Measurements from ENCODE around the gene KCNJ6.
A peak's percentile ranks its signal among the peaks of the same experiment; 100 is the strongest.
"Not testable (repeated sequence)": the region's sequence is repeated elsewhere in the genome, so short reads cannot be mapped to it uniquely, and the experiment has no call there.

KCNJ6 gene

DNA sequence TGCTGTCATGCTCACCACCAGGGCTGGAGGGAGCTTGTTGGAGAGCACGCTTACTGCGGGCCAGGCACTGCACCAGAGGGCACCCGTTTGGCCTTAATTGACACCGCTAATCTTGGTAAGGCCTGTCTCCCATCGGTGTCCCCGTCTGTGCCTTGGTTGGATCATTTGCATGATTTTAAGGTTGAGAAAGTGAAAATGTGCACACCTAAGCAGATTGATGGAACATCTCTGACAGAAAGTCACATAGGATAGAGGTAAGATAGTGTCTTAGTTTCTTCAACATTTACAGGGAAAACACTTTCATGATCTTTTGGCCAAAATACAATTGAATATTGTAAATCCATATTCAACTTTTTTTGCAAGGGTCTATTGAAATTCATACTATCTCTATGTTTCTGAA is 255.5 kb downstream of the KCNJ6 start:
- DNase-seq: no peak
- no peak for TF ChIP-seq POLR2A (IDR thresholded peaks at IDR 0.05; ENCODE audit: low read length)
- no peak for TF ChIP-seq GATA1 (IDR thresholded peaks at IDR 0.05; ENCODE audit: low read depth, low read length)

DNA sequence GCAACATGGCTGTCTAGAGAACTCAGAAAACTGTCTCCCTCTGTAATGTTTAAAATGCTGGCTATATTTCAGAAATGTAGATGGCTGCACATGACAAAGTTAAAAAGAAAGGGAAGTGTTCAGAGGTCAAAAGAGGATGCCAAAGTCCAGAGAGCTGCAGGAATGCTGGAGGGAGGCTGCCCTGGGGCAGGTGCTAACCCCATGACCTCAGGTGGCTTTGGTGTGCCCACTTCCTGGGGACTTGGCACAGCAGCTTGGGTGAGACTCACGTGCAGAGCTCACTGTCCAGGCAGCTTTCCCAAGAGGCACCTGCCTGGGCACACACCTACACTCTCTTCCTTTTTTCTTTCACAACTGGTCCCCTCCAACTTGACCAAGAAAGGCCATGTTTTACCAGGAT is 256.4 kb downstream of the KCNJ6 start:
- TF ChIP-seq GATA1 (IDR thresholded peaks at IDR 0.05; ENCODE audit: low read depth, low read length) (no peak), POLR2A (IDR thresholded peaks at IDR 0.05; ENCODE audit: low read length) (no peak)
- no peak for DNase-seq

DNA sequence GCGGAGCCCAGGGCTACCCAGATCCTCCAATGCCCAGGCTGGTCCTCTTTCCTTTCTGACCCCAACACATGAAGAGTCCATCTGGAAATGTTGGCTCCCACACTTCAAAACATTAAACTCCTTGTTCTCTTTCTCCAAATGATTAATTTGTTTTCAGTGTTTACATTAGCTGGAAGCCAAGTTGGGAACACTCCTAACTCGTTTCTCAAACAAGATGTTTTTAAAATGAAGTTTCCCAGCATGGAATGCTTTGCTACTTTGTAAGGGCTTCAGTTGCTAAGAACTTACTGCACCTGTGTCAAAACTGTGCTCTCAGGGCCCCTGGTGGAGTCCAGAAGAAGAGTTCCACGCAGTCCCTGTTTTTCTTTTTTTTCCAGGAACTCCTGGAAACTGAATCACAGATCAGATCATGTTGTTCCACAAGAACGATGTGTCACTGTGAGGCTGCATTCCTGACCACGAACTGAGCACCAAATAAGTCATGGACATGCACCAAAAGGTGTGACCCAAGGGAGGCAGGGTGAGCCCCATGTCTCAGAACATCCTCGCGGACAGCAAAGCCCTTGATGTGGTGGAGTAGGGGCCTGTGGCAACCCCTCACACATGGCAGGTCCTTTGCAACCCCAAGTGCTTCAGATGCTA is 257.3 kb downstream of the KCNJ6 start:
- TF ChIP-seq POLR2A (IDR thresholded peaks at IDR 0.05; ENCODE audit: low read length) (no peak), GATA1 (IDR thresholded peaks at IDR 0.05; ENCODE audit: low read depth, low read length) (no peak)
- DNase-seq: peak in 1 of 2 experiments; percentile 19

DNA sequence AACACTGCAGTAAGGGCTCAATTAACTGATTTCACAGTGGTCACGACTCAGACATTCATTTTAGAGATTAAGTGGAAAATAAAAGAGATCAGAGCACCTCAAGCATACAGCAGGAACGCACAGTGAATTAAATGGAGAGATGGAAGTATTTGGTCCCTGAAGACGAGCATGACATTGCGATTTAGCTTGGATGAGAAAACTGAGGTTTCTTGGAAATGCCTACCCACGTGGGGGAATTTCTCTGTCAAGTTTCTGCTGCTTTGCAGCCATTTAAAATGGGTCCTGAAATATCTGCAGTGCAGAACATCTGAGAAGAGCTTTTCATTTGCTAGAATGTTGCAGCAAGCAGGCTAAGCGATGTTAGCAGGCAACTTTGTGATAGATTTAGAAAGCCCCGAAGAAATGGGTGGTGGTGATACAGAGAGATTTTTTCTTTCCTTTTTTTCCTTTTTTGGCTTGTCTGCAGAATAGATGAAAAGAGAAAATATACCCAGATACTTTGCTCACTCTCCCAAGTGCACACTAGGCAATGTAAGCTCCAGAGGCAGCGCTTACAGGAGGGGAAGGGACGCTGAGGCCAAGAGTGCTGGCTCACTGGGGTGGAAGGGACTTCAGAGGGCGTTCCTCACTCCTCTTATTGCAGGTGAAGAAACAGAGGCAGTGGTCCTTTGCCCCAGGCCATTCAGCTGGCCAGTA is 258.0 kb downstream of the KCNJ6 start:
- no peak for TF ChIP-seq POLR2A (IDR thresholded peaks at IDR 0.05; ENCODE audit: low read length)
- TF ChIP-seq GATA1 (IDR thresholded peaks at IDR 0.05; ENCODE audit: low read depth, low read length): no peak
- no peak for DNase-seq

DNA sequence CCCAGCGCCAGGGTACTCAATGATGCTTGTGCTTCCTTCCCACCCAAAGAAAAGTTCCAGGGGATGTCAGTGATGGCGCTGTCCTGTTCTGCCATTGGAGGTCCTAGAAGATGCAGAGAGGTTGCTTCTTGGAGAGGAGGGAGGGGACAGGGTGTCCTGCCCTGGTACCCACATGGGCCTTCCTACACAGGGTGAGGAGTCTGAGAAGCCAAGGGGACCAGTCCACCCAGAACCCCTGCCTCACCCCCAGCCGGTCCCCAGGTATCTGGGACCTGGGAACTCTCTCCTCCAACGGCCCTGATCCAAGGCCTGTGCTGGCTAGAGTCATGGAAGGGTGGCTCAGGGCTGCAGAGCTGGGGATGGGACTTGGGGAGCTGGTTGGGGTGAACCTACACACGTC is 259.4 kb downstream of the KCNJ6 start:
- no peak for TF ChIP-seq POLR2A (IDR thresholded peaks at IDR 0.05; ENCODE audit: low read length)
- no peak for TF ChIP-seq GATA1 (IDR thresholded peaks at IDR 0.05; ENCODE audit: low read depth, low read length)
- DNase-seq: no peak

DNA sequence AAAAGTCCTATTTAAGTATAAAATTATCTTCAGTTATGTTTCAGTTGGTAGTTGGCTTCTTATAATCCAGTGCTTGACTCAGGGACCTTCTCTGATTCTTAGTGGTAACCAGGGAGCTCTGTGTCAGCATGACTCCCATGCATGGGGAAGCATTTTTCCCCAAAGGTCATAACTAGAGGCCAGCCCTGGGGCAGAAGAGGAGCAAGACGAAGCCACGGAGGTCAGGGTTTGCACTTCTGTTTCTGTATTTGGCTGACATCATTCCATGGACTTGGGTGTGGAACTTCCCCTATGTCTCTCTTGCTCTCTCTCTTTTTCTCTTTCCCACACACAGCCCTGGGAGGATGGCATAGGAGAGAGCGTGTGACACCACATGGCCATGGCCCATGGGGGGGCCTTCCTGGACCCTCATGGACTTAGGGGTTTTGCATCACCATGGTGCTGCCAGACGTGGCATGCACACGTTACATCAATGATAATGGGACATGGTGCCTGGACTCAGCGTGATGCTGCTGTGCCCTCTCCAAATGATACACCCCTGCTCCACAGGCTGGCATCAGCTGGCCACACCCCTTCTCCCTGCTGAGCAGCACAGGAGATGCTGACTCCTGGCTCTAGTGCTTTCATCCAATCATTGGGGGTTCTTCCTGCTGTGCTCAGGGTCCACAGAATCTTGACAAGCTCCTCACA is 260.5 kb downstream of the KCNJ6 start:
- no peak for TF ChIP-seq POLR2A (IDR thresholded peaks at IDR 0.05; ENCODE audit: low read length)
- TF ChIP-seq GATA1 (IDR thresholded peaks at IDR 0.05; ENCODE audit: low read depth, low read length): no peak
- DNase-seq: no peak

DNA sequence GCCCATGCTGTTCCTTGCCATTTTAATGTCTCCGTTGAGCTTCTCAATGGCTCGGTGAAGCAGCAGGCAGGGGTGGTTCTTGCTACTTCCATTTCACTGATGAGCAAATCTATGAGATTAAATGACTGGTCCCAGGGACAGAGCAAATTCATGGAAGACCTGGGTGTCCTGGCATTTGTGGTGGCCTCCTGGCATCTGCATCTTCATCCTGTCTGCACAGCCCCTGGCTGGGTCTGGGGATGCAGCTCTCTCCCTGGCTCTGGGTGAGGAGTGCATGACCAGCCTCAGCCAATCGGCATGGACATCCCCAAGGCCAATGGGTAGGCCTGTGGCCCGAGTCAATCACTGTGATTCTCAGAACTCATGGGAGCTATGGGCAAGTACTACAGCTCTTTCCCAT is 261.7 kb downstream of the KCNJ6 start:
- no peak for DNase-seq
- no peak for TF ChIP-seq GATA1 (IDR thresholded peaks at IDR 0.05; ENCODE audit: low read depth, low read length)
- no peak for TF ChIP-seq POLR2A (IDR thresholded peaks at IDR 0.05; ENCODE audit: low read length)

DNA sequence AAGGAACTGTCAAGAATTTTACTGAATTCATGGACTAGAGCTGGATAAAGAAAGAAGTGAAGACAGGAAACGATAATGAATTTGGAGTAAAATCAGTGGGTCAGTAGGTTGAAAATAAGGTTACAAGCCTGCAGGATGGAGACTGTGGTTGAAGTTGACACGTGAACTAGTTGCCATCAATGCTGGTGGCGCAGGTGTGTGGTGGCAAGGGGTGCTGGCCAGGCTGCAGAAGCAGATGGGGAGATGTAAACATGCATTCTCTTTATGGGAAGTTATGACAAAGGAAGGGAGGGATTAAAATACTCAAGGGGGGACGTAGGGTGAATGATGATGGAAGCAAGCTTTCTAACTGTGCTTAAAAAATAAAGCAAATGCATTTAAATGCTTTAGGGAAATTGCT is 263.1 kb downstream of the KCNJ6 start:
- no peak for TF ChIP-seq POLR2A (IDR thresholded peaks at IDR 0.05; ENCODE audit: low read length)
- no peak for TF ChIP-seq GATA1 (IDR thresholded peaks at IDR 0.05; ENCODE audit: low read depth, low read length)
- no peak for DNase-seq

DNA sequence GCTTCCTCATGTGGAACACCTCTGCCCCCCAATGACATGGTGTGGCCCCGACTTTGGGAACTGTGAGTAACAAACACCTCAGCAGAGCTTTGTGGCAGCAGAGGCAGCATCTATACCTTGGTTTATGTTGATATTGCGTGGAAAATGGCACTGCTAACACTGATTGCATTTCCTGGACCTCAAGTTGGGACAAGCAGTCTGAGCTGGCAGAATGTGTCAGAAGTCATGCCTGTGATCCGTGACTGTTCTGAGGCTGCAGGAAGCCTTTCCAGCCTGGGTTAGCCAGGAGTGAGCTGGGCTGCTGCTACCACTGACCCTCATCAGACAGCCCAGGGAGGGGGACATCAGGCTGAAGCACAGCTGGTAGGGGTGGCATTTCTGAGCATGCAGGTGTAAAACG is 268.5 kb downstream of the KCNJ6 start:
- TF ChIP-seq GATA1 (IDR thresholded peaks at IDR 0.05; ENCODE audit: low read depth, low read length) (no peak), POLR2A (IDR thresholded peaks at IDR 0.05; ENCODE audit: low read length) (no peak)
- DNase-seq: no peak

DNA sequence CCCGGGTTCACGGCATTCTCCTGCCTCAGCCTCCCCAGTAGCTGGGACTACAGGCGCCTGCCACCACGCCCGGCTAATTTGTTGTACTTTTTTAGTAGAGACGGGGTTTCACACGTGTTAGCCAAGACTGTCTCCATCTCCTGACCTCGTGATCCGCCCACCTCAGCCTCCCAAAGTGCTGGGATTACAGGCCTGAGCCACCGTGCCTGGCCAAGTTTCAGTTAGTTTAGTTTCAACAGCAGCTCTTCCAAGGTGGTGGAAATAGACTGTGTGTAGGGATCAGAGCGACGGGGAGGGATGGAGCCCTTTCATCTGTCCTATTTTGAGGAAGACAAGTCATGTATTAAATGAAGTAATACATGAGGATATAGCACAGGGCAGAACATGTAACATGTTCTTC is 269.5 kb downstream of the KCNJ6 start:
- DNase-seq: not testable (repeated sequence)

DNA sequence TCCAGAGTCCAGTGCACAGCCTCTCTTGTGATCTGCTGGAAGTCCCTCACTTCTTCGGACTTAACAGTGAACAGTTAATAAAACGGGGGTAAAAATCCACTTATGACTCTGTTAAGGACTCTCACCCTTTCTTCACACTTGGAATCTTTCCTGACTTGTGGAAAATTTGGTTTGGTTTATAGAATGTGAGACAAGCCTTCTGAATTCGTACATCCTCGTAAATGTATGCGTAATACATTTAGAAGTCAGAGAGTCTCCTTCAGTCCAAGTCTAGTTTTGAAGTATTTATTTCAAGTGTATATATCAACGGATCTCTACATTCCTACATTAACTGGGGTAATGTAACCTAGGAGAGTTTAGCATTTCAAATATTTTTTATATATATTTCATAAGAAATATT is 270.4 kb downstream of the KCNJ6 start:
- DNase-seq: no peak
- no peak for TF ChIP-seq GATA1 (IDR thresholded peaks at IDR 0.05; ENCODE audit: low read depth, low read length)
- TF ChIP-seq POLR2A (IDR thresholded peaks at IDR 0.05; ENCODE audit: low read length): no peak

DNA sequence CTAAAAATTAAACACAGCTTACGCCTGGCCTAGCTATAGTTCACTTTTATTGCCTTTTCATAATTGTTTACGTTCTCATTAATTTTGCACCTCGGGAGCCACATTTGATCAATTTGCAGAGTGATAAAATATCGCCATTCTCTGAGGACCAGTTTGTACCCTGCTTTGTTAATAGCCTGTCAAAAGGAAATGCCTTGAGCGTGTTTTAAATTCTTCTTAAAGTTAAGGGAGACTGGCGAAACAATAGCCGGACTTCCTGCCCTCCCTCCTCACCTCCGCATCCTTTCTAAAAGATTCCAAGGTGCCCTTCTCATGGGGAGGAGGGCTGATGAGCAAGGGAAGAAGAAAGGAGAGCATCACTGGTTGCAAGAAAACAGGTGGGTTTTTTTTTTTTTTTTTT is 271.6 kb downstream of the KCNJ6 start:
- TF ChIP-seq POLR2A (IDR thresholded peaks at IDR 0.05; ENCODE audit: low read length) (no peak), GATA1 (IDR thresholded peaks at IDR 0.05; ENCODE audit: low read depth, low read length) (no peak)

DNA sequence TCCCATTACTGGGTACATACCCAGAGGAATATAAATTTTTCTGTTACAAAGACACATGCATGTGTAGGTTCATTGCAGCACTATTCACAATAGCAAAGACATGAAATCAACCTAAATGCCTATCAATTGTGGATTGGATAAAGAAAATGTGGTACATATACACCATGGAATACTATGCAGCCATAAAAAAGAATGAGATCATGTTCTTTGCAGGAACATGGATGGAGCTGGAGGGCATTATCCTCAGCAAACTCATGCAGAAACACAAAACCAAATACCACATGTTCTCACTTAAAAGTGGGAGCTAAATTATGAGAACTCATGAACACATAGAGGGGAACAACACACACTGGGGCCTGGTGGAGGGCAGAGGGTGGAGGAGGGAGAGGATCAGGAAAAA is 272.4 kb downstream of the KCNJ6 start:
- DNase-seq: not testable (repeated sequence)

More for the DNA sequence above, 271.6 kb downstream of the KCNJ6 start:
- no peak for DNase-seq

DNA sequence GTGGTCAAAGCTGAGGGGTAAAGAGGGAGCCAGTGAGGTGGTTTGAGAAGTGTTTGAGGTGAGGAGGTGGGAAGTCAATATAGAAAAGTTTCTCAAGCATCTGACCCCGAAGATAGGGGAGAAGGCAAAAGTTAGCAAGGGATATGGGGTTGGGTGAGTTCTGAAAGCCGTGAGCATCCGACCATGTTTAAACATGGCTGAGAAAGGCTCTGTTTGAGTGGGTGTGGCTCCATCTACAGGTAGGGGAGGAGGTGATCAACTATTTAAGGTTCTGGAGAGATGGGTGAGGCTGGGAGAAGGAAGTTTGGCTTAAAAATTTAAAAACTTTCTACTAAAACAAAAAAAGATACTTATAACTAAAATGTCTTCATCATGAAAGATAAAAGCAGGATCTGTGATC is 273.8 kb downstream of the KCNJ6 start:
- peak in 1 of 2 experiments; percentile 19 for DNase-seq
- TF ChIP-seq POLR2A (IDR thresholded peaks at IDR 0.05; ENCODE audit: low read length) (no peak), GATA1 (IDR thresholded peaks at IDR 0.05; ENCODE audit: low read depth, low read length) (no peak)

DNA sequence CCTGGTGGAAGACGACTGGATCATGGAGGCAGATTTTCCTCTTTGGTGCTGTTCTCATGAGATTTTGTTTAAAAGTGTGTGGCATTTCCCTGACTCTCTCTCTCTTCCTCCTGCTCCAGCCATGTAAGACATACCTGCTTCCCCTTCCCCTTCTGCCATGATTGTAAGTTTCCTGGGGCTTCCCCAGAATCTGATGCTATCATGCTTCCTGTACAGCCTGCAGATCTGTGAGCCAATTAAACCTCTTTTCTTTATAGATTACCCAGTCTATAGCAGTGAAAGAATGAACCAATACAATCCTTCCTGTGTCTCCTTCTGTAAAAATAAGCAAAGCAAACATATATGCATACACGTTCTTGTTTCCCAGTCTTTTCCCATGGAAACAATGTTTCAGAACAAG is 276.5 kb downstream of the KCNJ6 start:
- TF ChIP-seq POLR2A (IDR thresholded peaks at IDR 0.05; ENCODE audit: low read length) (no peak), GATA1 (IDR thresholded peaks at IDR 0.05; ENCODE audit: low read depth, low read length) (no peak)
- no peak for DNase-seq

Measured in erythroblast (primary cell).